Chondrocyte (in vitro differentiated cells): ENCODE results near the gene SEC11A. TPM values are rescaled to one million over a fixed set of nuclear protein-coding genes. Genes with fewer than 3 reads are reported as not detected.
A peak's percentile ranks its signal among the peaks of the same experiment; 100 is the strongest.

ENCODE experiments used
- DNase-seq: peaks from one replicate; pipeline ENCODE4 v3.0.0; 2021; ENCODE audit warnings: mixed read lengths, low spot score
- H3K27ac Mint-ChIP-seq: one replicate; pipeline ENCODE4 v1.8.0; 2021; ENCODE audit warnings: mild to moderate bottlenecking, moderate library complexity, mixed read lengths; ENCODE audit not compliant: unreplicated experiment
- H3K27me3 Mint-ChIP-seq: 2 replicates; pipeline ENCODE4 v1.8.0; 2021; ENCODE audit warnings: low read depth, mixed read lengths
- H3K36me3 Mint-ChIP-seq: 2 replicates; pipeline ENCODE4 v1.8.0; 2021; ENCODE audit warnings: low read depth, mixed read lengths
- H3K4me1 Mint-ChIP-seq: 2 replicates; pipeline ENCODE4 v1.8.0; 2021; ENCODE audit warnings: low read depth, mild to moderate bottlenecking, mixed read lengths
- H3K4me3 Mint-ChIP-seq: one replicate; pipeline ENCODE4 v1.8.0; 2021; ENCODE audit warnings: mild to moderate bottlenecking, moderate library complexity, mixed read lengths; ENCODE audit not compliant: unreplicated experiment
- H3K9me3 Mint-ChIP-seq: 2 replicates; pipeline ENCODE4 v1.8.0; 2021; ENCODE audit warnings: low read depth, mixed read lengths
- CTCF ChIP-seq: fragments of 200-600 bp; sonication (generic); IDR thresholded peaks from 2 replicates; pipeline ENCODE4 v1.5.0; 2021; ENCODE audit warnings: antibody characterized with exemption, mild to moderate bottlenecking, moderate library complexity
- total RNA-seq: library from RNA; stranded (reverse); gene quantifications from 3 replicates; pipeline ENCODE4 v1.2.1, GENCODE V29; 2021

SEC11A gene
- total RNA-seq, 1 donor from 2014 or later = 195 TPM

GRCh38 chr15:84721371-84721770 lies 5.4 kb upstream of the SEC11A start:
- Mint-ChIP-seq H3K4me1 (peaks cover 18% of the 10 kb centered on the region), H3K9me3 (no peaks in the 10 kb centered on the region), H3K27ac (no peak overlapping the region), H3K36me3 (no peaks in the 10 kb centered on the region), H3K27me3 (no peaks in the 10 kb centered on the region), H3K4me3 (no peak overlapping the region)
- no peak for DNase-seq
- TF ChIP-seq CTCF = no peak

- Mint-ChIP-seq H3K4me3 (peak overlapping the region; percentile 93), H3K4me1 (peaks cover 34% of the 10 kb centered on the region), H3K9me3 (no peaks in the 10 kb centered on the region), H3K36me3 (no peaks in the 10 kb centered on the region), H3K27me3 (no peaks in the 10 kb centered on the region), H3K27ac (peak overlapping the region; percentile 96)
- no peak for TF ChIP-seq CTCF
- DNase-seq = no peak
Observed at GRCh38 chr15:84715441-84716035, 401 bp downstream of the SEC11A start.

- H3K27ac Mint-ChIP-seq = peak overlapping the region; percentile 96
- H3K4me1 Mint-ChIP-seq = peaks cover 34% of the 10 kb centered on the region
- H3K4me3 Mint-ChIP-seq = peak overlapping the region; percentile 93
- no peaks in the 10 kb centered on the region for H3K27me3 Mint-ChIP-seq
- TF ChIP-seq CTCF = no peak
- DNase-seq = no peak
- H3K36me3 Mint-ChIP-seq = no peaks in the 10 kb centered on the region
- no peaks in the 10 kb centered on the region for H3K9me3 Mint-ChIP-seq
Observed at GRCh38 chr15:84714821-84715220, 1.1 kb downstream of the SEC11A start.

- DNase-seq = no peak
- Mint-ChIP-seq H3K27me3 (no peaks in the 10 kb centered on the region), H3K4me1 (peaks cover 34% of the 10 kb centered on the region), H3K27ac (peak overlapping the region; percentile 96), H3K36me3 (no peaks in the 10 kb centered on the region), H3K4me3 (peak overlapping the region; percentile 93), H3K9me3 (no peaks in the 10 kb centered on the region)
- no peak for TF ChIP-seq CTCF
Observed at GRCh38 chr15:84714372-84714771, 1.6 kb downstream of the SEC11A start.

- no peak overlapping the region for H3K4me3 Mint-ChIP-seq
- H3K36me3 Mint-ChIP-seq = no peaks in the 10 kb centered on the region
- TF ChIP-seq CTCF = no peak
- no peak for DNase-seq
- no peaks in the 10 kb centered on the region for H3K27me3 Mint-ChIP-seq
- peaks cover 31% of the 10 kb centered on the region for H3K4me1 Mint-ChIP-seq
- H3K9me3 Mint-ChIP-seq = no peaks in the 10 kb centered on the region
- H3K27ac Mint-ChIP-seq = no peak overlapping the region
Observed at GRCh38 chr15:84703808-84704207, 12.1 kb downstream of the SEC11A start.
